ENCODE data around the gene EPHB4. TPM values are rescaled to one million over a fixed set of nuclear protein-coding genes. Genes with fewer than 3 reads are reported as not detected.

EPHB4 gene
- total and polyA plus RNA-seq, 2 experiments from 2014 or later = 23.3 to 164 TPM

GRCh38 chr7:100836812-100837098 is 9.4 kb upstream of the EPHB4 start (continued):
- no peak for TF ChIP-seq ZNF462 (CRISPR knock-in tag; IDR thresholded peaks at IDR 0.05)
- no peak for TF ChIP-seq CREB1 (CRISPR knock-in tag; IDR thresholded peaks at IDR 0.05; ENCODE audit: low read depth)
- no peak for TF ChIP-seq ETS1 (IDR thresholded peaks at IDR 0.05)
- no peak for TF ChIP-seq ZNF114 (CRISPR knock-in tag; IDR thresholded peaks at IDR 0.05)
- 0 out of 2 replicates have a peak, but pooled peaks have one; percentile 45 for TF ChIP-seq NANOG (IDR thresholded peaks at IDR 0.05; ENCODE audit: borderline replicate concordance)

- peak overlapping the region; percentile 83 for H3K4me2 ChIP-seq
- peaks cover 15% of the 10 kb centered on the region for H3K36me3 Mint-ChIP-seq (ENCODE audit: low read depth)
- peaks cover 15% of the 10 kb centered on the region for H3F3A ChIP-seq (replicated peaks; ENCODE audit: low read depth)
- H3K27me3 ChIP-seq (ENCODE audit: insufficient read depth) = no peaks in the 10 kb centered on the region
- peaks cover 28% of the 10 kb centered on the region for H3K27me3 Mint-ChIP-seq (ENCODE audit: insufficient read depth, low read depth, poor library complexity)
- no peaks in the 10 kb centered on the region for H4K20me1 ChIP-seq (replicated peaks; ENCODE audit: insufficient read depth)
- H3K4me1 Mint-ChIP-seq = peaks cover 23% of the 10 kb centered on the region
- DNase-seq (ENCODE audit: low spot score) = peak; percentile 98
- peak overlapping the region; percentile 61 for H3K4me3 ChIP-seq
- no peak overlapping the region for H2AFZ ChIP-seq
- H3K4me1 ChIP-seq (ENCODE audit: insufficient read depth) = peaks cover 17% of the 10 kb centered on the region
- H3K4me3 Mint-ChIP-seq = peak overlapping the region; percentile 76
- peaks cover 2% of the 10 kb centered on the region; the same call in 1 of the 3 replicates for H3K9me3 Mint-ChIP-seq
- H3K79me2 ChIP-seq (replicated peaks; ENCODE audit: insufficient read depth) = peaks cover 8% of the 10 kb centered on the region; the same call in 1 of the 2 replicates
- H3K27ac ChIP-seq (ENCODE audit: low read depth) = peak overlapping the region; percentile 100
- no peaks in the 10 kb centered on the region for H3K36me3 ChIP-seq (ENCODE audit: insufficient read depth)
- peak; percentile 78 for ATAC-seq
- no peaks in the 10 kb centered on the region for H3K9me2 ChIP-seq (ENCODE audit: insufficient read depth)
- peak overlapping the region; percentile 98 for H3K27ac Mint-ChIP-seq
- TF ChIP-seq ETS1 (IDR thresholded peaks at IDR 0.05) (peak; percentile 70; the same call in 1 of the 2 replicates), EZH2phosphoT487 (IDR thresholded peaks at IDR 0.05; ENCODE audit: unreplicated experiment) (no peak), REST (IDR thresholded peaks at IDR 0.05; ENCODE audit: unreplicated experiment) (no peak), POLR2AphosphoS5 (IDR thresholded peaks at IDR 0.05; ENCODE audit: low read depth) (peak; percentile 77), NANOG (IDR thresholded peaks at IDR 0.05; ENCODE audit: borderline replicate concordance) (no peak; the same call in none of the 2 replicates), ZNF331 (CRISPR knock-in tag; IDR thresholded peaks at IDR 0.05; ENCODE audit: low read depth) (no peak)
Observed at GRCh38 chr7:100835903-100836811, 8.8 kb upstream of the EPHB4 start.

All from GM23338 (cell line).